Fibroblast of peridontal ligament (primary cell): ENCODE results near the gene DGKE.

Experiments used
- DNase-seq: peaks from one replicate; pipeline ENCODE4 v3.0.0-alpha.2; 2010; ENCODE audit errors: extremely low read depth

The DGKE gene

GRCh38 chr17:56913867-56914580 lies 80.1 kb downstream of the DGKE start, which contains the start of gene TRIM25:
TRIM25 (minus strand) TSS chr17:56914049; CDS start chr17:56913988, 61 bp downstream.
- peak; percentile 73 for DNase-seq

GRCh38 chr17:56914581-56915273 lies 80.8 kb downstream of the DGKE start:
- no peak for DNase-seq

- no peak for DNase-seq
These were observed 83.8 kb downstream of the DGKE start for GRCh38 chr17:56917559-56918296.

- peak; percentile 62 for DNase-seq
These were observed 85.0 kb downstream of the DGKE start for GRCh38 chr17:56918916-56919315.
